K562 (cell line): ENCODE measurements around the gene SPHK2. TPM values are rescaled to one million over a fixed set of nuclear protein-coding genes. Genes with fewer than 3 reads are reported as not detected.
A peak's percentile ranks its signal among the peaks of the same experiment; 100 is the strongest.

Experiments
- BCL6 ChIP-seq: fragments of 250-450 bp; sonication (Bioruptor Pico); IDR thresholded peaks from 2 replicates; pipeline ENCODE4 v1.4.0; 2020
- BRF1 ChIP-seq: IDR thresholded peaks from 3 replicates; pipeline ENCODE4 v1.6.1; 2011; ENCODE audit warnings: borderline replicate concordance, mild to moderate bottlenecking; ENCODE audit not compliant: insufficient read length; ENCODE audit errors: extremely low read depth
- FOXK1 ChIP-seq: sonication (generic); formaldehyde crosslinking; IDR thresholded peaks from 2 replicates; pipeline ENCODE4 v1.8.0; 2022; ENCODE audit warnings: missing genetic modification reagents, mild to moderate bottlenecking, borderline replicate concordance
- FUS ChIP-seq: fragments of 200-400 bp; formaldehyde crosslinking; optimal IDR thresholded peaks from 2 replicates; pipeline ENCODE3; 2017; ENCODE audit warnings: low read depth, low read length
- GABPB1 ChIP-seq: sonication (generic); formaldehyde crosslinking; IDR thresholded peaks from 2 replicates; pipeline ENCODE4 v1.8.0; 2022; ENCODE audit warnings: mild to moderate bottlenecking, missing genetic modification reagents
- HDAC2 ChIP-seq: fragments of 450-650 bp; IDR thresholded peaks from 2 replicates; pipeline ENCODE4 v1.6.1; 2016; ENCODE audit warnings: mild to moderate bottlenecking
- HNRNPK ChIP-seq: fragments of 200-400 bp; formaldehyde crosslinking; IDR thresholded peaks from one replicate; pipeline ENCODE4 v1.6.1; 2018; ENCODE audit warnings: mild to moderate bottlenecking, low read depth, low read length; ENCODE audit not compliant: poor library complexity, severe bottlenecking
- HNRNPLL ChIP-seq: fragments of 200-400 bp; formaldehyde crosslinking; IDR thresholded peaks from 2 replicates; pipeline ENCODE4 v1.6.1; 2017; ENCODE audit warnings: low read length, low read depth, mild to moderate bottlenecking; ENCODE audit not compliant: poor library complexity, severe bottlenecking
- KDM2B ChIP-seq: fragments of 250-450 bp; sonication (Bioruptor Pico); IDR thresholded peaks from 2 replicates; pipeline ENCODE4 v1.8.0; 2021; ENCODE audit warnings: mild to moderate bottlenecking, moderate library complexity
- KLF6 ChIP-seq: fragments of 250-450 bp; sonication (Bioruptor Pico); IDR thresholded peaks from 2 replicates; pipeline ENCODE4 v1.4.0; 2020; ENCODE audit warnings: mild to moderate bottlenecking, moderate library complexity, borderline replicate concordance
- MYBL2 ChIP-seq, 2 experiments: fragments of 450-650 bp in 1 of 2; sonication (generic) in 1 of 2; formaldehyde crosslinking in 1 of 2; IDR thresholded peaks; 2 replicates each; pipeline versions ENCODE4 v1.6.1 to v1.8.1; 2017 to 2022; ENCODE audit warnings: borderline replicate concordance in 1 of 2, inconsistent platforms in 1 of 2, low read depth in 1 of 2, mild to moderate bottlenecking in 1 of 2, missing genetic modification reagents in 1 of 2, moderate library complexity in 1 of 2
- RAD51 ChIP-seq: fragments of 450-650 bp; IDR thresholded peaks from 2 replicates; pipeline ENCODE4 v1.7.1; 2016; ENCODE audit warnings: low read depth, mild to moderate bottlenecking, borderline replicate concordance
- SNRNP70 ChIP-seq: fragments of 200-400 bp; formaldehyde crosslinking; optimal IDR thresholded peaks from 2 replicates; pipeline ENCODE3; 2017; ENCODE audit warnings: low read depth, low read length
- TCF7L2 ChIP-seq: fragments of 150-350 bp; IDR thresholded peaks from 2 replicates; pipeline ENCODE4 v1.6.1; 2016; ENCODE audit warnings: low read depth, mild to moderate bottlenecking, low read length, moderate library complexity
- TOE1 ChIP-seq, 2 experiments: fragments of 450-650 bp in 1 of 2; sonication (generic) in 1 of 2; formaldehyde crosslinking in 1 of 2; IDR thresholded peaks; 2 replicates each; pipeline versions ENCODE4 v1.7.1 to v1.8.0; 2016 to 2022; ENCODE audit warnings: borderline replicate concordance in 2 of 2, mild to moderate bottlenecking in 2 of 2, antibody characterized with exemption in 1 of 2, inconsistent platforms in 1 of 2, low read depth in 1 of 2, missing genetic modification reagents in 1 of 2, moderate library complexity in 1 of 2
- ZC3H4 ChIP-seq: sonication (generic); formaldehyde crosslinking; IDR thresholded peaks from 2 replicates; pipeline ENCODE4 v1.9.0; 2021; ENCODE audit warnings: missing genetic modification reagents, borderline replicate concordance
- ZFPM2 ChIP-seq: fragments of 250-450 bp; sonication (Bioruptor Pico); IDR thresholded peaks from 2 replicates; pipeline ENCODE4 v1.5.1; 2022; ENCODE audit warnings: mild to moderate bottlenecking
- ZKSCAN8 ChIP-seq: fragments of 200-800 bp; sonication (Bioruptor generic); IDR thresholded peaks from 2 replicates; pipeline ENCODE4 v1.6.1; 2016; ENCODE audit warnings: missing genetic modification characterization, missing compliant biosample characterization
- ZNF124 ChIP-seq: sonication (generic); formaldehyde crosslinking; IDR thresholded peaks from 2 replicates; pipeline ENCODE4 v1.8.1; 2022; ENCODE audit warnings: missing genetic modification reagents
- polyA plus RNA-seq, 8 experiments: library from polyadenylated mRNA; depleted of rRNA in 4 of 8; stranded (reverse) in 5 of 8; unstranded in 3 of 8; fragments of >200 nt; fragmentation: Nextera tagmentation in 2 of 8; fragmentation: Illumina TruSeq in 1 of 8; extraction: Ambion mirVana in 2 of 8; extraction: Trizol in 1 of 8; gene quantifications; 2 replicates each; pipeline versions ENCODE4 v1.2.1 to v1.2.3, GENCODE V29; 2011 to 2014; ENCODE audit warnings: inconsistent platforms in 1 of 8, missing spikeins in 1 of 8
- total RNA-seq, 7 experiments: library from RNA; depleted of rRNA in 6 of 7; stranded (reverse); fragments of >200 nt in 6 of 7; fragmentation: Illumina TruSeq in 2 of 7; extraction: Trizol in 2 of 7; gene quantifications; 2 replicates each; pipeline versions ENCODE4 v1.2.1 to v1.2.3, GENCODE V29; 2011 to 2021; ENCODE audit warnings: low replicate concordance in 1 of 7
- TF ChIP-seq, protein P1 (sequence below): fragments of 250-450 bp; sonication (Bioruptor Pico); IDR thresholded peaks from 2 replicates; pipeline ENCODE4 v1.5.1; 2021; ENCODE audit warnings: mild to moderate bottlenecking
- TF ChIP-seq, protein P2 (sequence below): fragments of 450-650 bp; formaldehyde crosslinking; IDR thresholded peaks from 2 replicates; pipeline ENCODE4 v1.4.0; 2022; ENCODE audit warnings: mild to moderate bottlenecking, moderate library complexity
- TF ChIP-seq, protein P3 (sequence below): fragments of 450-650 bp; IDR thresholded peaks from 2 replicates; pipeline ENCODE4 v1.6.1; 2016; ENCODE audit warnings: borderline replicate concordance

The SPHK2 gene
- total and polyA plus RNA-seq, 9 of the 15 experiments (the other 6 are each of a cell fraction or from before 2014, with no cell fraction given) = 0.10 to 15.2 (median 2.9) TPM

DNA sequence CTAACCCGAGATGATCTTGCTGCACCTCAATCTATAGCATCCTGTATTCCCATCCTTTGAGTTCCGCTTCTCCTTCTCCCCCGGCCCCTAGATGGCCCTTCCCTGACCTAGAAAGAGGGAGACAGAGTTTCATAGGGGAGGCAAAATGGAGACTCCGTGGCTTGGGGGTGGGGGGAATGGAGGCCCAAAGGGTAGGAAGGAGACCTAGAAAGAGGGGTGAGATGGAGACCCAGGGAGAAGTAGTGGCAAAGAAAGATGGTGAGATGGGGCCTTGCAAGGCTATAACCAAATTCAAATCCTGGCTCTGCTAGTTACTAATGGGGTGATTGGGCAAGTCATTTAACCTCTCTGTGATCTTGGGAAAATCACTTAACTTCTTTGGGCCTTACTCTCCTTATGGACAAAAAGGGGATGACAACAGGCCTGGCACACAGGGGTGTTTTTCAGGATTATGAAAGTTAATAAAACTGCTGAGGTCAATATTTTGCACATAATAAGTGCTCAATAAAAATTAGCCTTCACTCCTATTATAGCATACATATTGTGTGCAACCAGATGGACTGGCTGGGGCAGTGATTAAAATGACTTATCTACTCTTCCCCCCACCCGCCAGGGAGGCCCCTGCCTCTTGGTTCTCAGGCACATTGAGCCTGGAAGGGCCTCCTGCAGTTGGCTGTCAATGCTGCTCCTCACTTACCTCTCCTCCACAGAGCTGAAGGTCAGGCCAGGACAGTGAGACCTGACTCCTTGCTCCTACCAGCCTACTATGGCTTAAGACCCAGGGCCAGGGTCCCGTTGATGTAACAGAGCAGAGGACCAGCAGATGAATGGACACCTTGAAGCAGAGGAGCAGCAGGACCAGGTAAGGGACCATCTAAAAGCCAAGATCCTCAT lies 633 bp downstream of the SPHK2 start (continued):
- TF ChIP-seq TOE1 (IDR thresholded peaks at IDR 0.05; ENCODE audit: borderline replicate concordance) (0 out of 2 replicates have a peak, but pooled peaks have one; percentile 27), TOE1 (CRISPR knock-in tag; IDR thresholded peaks at IDR 0.05; ENCODE audit: borderline replicate concordance, low read depth) (no peak), ZC3H4 (no peak), ZKSCAN8 (CRISPR knock-in tag) (no peak), FOXK1 (CRISPR knock-in tag) (no peak; the same call in 1 of the 2 replicates), FUS (no peak), BRF1 (no peak), HDAC2 (peak; percentile 99), KDM2B (CRISPR knock-in tag) (no peak), ZNF124 (CRISPR knock-in tag) (no peak), TCF7L2 (no peak), MYBL2 (IDR thresholded peaks at IDR 0.05; ENCODE audit: low read depth) (no peak), MYBL2 (CRISPR knock-in tag; IDR thresholded peaks at IDR 0.05; ENCODE audit: borderline replicate concordance) (no peak), HNRNPK (no peak), GABPB1 (CRISPR knock-in tag) (no peak), SNRNP70 (no peak), HNRNPLL (no peak), ZFPM2 (CRISPR knock-in tag) (no peak), RAD51 (no peak), BCL6 (no peak), KLF6 (CRISPR knock-in tag) (no peak)
- TF ChIP-seq, protein P1, sequence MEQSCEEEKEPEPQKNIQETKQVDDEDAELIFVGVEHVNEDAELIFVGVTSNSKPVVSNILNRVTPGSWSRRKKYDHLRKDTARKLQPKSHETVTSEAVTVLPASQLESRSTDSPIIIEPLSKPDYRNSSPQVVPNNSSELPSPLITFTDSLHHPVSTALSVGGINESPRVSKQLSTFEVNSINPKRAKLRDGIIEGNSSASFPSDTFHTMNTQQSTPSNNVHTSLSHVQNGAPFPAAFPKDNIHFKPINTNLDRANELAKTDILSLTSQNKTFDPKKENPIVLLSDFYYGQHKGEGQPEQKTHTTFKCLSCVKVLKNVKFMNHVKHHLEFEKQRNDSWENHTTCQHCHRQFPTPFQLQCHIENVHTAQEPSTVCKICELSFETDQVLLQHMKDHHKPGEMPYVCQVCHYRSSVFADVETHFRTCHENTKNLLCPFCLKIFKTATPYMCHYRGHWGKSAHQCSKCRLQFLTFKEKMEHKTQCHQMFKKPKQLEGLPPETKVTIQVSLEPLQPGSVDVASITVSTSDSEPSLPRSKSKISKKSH (CRISPR knock-in tag) = no peak
- TF ChIP-seq, protein P2, sequence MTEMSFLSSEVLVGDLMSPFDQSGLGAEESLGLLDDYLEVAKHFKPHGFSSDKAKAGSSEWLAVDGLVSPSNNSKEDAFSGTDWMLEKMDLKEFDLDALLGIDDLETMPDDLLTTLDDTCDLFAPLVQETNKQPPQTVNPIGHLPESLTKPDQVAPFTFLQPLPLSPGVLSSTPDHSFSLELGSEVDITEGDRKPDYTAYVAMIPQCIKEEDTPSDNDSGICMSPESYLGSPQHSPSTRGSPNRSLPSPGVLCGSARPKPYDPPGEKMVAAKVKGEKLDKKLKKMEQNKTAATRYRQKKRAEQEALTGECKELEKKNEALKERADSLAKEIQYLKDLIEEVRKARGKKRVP = no peak
- TF ChIP-seq, protein P3, sequence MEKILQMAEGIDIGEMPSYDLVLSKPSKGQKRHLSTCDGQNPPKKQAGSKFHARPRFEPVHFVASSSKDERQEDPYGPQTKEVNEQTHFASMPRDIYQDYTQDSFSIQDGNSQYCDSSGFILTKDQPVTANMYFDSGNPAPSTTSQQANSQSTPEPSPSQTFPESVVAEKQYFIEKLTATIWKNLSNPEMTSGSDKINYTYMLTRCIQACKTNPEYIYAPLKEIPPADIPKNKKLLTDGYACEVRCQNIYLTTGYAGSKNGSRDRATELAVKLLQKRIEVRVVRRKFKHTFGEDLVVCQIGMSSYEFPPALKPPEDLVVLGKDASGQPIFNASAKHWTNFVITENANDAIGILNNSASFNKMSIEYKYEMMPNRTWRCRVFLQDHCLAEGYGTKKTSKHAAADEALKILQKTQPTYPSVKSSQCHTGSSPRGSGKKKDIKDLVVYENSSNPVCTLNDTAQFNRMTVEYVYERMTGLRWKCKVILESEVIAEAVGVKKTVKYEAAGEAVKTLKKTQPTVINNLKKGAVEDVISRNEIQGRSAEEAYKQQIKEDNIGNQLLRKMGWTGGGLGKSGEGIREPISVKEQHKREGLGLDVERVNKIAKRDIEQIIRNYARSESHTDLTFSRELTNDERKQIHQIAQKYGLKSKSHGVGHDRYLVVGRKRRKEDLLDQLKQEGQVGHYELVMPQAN = peak; percentile 76
